ENCODE results near the gene OSBPL2.

DNA sequence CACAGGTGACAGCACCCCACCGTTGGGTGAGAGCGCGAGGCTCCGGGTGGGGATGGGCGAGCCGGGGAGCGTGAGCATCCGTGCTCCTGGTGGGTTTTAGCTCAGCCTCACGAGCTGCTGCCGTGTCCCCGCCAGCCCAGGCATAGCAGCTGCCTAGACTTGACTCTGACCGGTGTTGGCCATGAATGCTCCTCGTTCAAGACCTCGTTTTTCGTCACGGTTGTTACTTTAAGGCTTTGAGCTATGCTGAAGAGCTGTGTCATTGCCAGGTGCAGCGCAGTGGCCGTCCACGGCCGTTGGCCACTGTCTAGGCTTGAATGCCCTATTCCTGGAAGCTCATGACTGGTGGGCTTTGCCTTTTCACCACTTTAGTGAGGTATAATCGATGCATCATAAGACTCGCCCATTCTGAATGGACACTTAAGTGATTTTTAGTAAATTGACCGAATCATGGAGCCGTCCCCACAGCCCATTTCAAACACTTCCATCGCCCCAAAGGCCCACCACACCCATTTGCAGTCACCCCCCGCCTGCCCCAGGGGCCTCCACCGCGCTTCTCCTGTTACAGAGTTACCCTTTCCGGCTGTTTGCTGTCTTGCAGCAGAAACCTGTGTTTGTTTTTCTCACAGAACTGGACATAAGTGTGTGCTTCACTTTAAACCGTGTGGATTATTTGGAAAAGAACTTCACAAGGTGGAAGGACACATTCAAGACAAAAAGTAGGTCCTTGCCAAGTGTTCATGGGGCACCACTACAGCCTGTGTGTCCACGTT is 43.0 kb downstream of the OSBPL2 start:
- TF ChIP-seq POLR2A (IDR thresholded peaks at IDR 0.05) (no peak), EP300 (IDR thresholded peaks at IDR 0.05) (no peak)
- TF ChIP-seq, protein P1, sequence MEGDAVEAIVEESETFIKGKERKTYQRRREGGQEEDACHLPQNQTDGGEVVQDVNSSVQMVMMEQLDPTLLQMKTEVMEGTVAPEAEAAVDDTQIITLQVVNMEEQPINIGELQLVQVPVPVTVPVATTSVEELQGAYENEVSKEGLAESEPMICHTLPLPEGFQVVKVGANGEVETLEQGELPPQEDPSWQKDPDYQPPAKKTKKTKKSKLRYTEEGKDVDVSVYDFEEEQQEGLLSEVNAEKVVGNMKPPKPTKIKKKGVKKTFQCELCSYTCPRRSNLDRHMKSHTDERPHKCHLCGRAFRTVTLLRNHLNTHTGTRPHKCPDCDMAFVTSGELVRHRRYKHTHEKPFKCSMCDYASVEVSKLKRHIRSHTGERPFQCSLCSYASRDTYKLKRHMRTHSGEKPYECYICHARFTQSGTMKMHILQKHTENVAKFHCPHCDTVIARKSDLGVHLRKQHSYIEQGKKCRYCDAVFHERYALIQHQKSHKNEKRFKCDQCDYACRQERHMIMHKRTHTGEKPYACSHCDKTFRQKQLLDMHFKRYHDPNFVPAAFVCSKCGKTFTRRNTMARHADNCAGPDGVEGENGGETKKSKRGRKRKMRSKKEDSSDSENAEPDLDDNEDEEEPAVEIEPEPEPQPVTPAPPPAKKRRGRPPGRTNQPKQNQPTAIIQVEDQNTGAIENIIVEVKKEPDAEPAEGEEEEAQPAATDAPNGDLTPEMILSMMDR (IDR thresholded peaks at IDR 0.05) = no peak
